Measurements from ENCODE around the gene TMEM18. TPM values are rescaled to one million over a fixed set of nuclear protein-coding genes. Genes with fewer than 3 reads are reported as not detected.

Gene TMEM18
- total and polyA plus RNA-seq, 8 donors: 11.9 to 20.3 (median 15.1) TPM

GRCh38 chr2:674321-674985 lies 2.8 kb downstream of the TMEM18 start:
- Histone ChIP-seq H3K27me3 (no peaks in the 10 kb centered on the region), H3K4me1 (peaks cover 0 to 8% (median 0%) of the 10 kb centered on the region in 3 donors), H3K27ac (no peak overlapping the region), H3K36me3 (peaks cover 0 to 18% (median 6%) of the 10 kb centered on the region in 3 donors), H3K4me3 (no peak overlapping the region), H3K9me3 (no peaks in the 10 kb centered on the region)
- ATAC-seq (no peak), FAIRE-seq (no peak), DNase-seq (peak in 1 of 6 donors; percentile 27)
- 82 to 85% methylated on average over 9 of the region's 9 CpGs for WGBS, 2 donors
- intact Hi-C loops (cut with DNase I): no loop called here
- no peak for TF ChIP-seq CTCF (IDR thresholded peaks at IDR 0.05)

GRCh38 chr2:673615-674320 lies 3.4 kb downstream of the TMEM18 start:
- FAIRE-seq (no peak), ATAC-seq (no peak), DNase-seq (peak in 1 of 6 donors; percentile 38)
- H3K9me3 ChIP-seq: no peaks in the 10 kb centered on the region
- no peaks in the 10 kb centered on the region for H3K27me3 ChIP-seq
- intact Hi-C loops (cut with DNase I): no loop called here
- H3K4me1 ChIP-seq: peaks cover 0 to 8% (median 0%) of the 10 kb centered on the region in 3 donors
- H3K36me3 ChIP-seq: peaks cover 0 to 24% (median 11%) of the 10 kb centered on the region in 3 donors
- no peak overlapping the region for H3K4me3 ChIP-seq
- 78 to 81% methylated on average over 7 of the region's 7 CpGs for WGBS, 2 donors
- H3K27ac ChIP-seq: no peak overlapping the region
- TF ChIP-seq CTCF (IDR thresholded peaks at IDR 0.05): no peak

- WGBS, 2 donors: 83 to 87% methylated on average over 9 of the region's 9 CpGs
- no peak overlapping the region for H3K27ac ChIP-seq
- DNase-seq (peak in 1 of 6 donors; percentile 39), FAIRE-seq (no peak), ATAC-seq (no peak)
- no peaks in the 10 kb centered on the region for H3K9me3 ChIP-seq
- TF ChIP-seq CTCF (IDR thresholded peaks at IDR 0.05): no peak
- H3K36me3 ChIP-seq: peaks cover 0 to 32% (median 17%) of the 10 kb centered on the region in 3 donors
- intact Hi-C loops (cut with DNase I): no loop called here
- H3K4me1 ChIP-seq: peaks cover 0 to 3% (median 0%) of the 10 kb centered on the region in 3 donors
- no peak overlapping the region for H3K4me3 ChIP-seq
- no peaks in the 10 kb centered on the region for H3K27me3 ChIP-seq
These were observed 4.2 kb downstream of the TMEM18 start for GRCh38 chr2:673016-673415.

- WGBS, 2 donors: 95 to 96% methylated on average over 13 of the region's 13 CpGs
- Histone ChIP-seq H3K27ac (no peak overlapping the region), H3K4me1 (peaks cover 0 to 3% (median 0%) of the 10 kb centered on the region in 3 donors), H3K9me3 (no peaks in the 10 kb centered on the region), H3K36me3 (peaks cover 0 to 33% (median 17%) of the 10 kb centered on the region in 3 donors), H3K4me3 (no peak overlapping the region), H3K27me3 (no peaks in the 10 kb centered on the region)
- DNase-seq (peak in 1 of 6 donors; percentile 69), FAIRE-seq (no peak), ATAC-seq (no peak)
- TF ChIP-seq CTCF (IDR thresholded peaks at IDR 0.05): no peak
- intact Hi-C loops (cut with DNase I): no loop called here
These were observed 4.7 kb downstream of the TMEM18 start for GRCh38 chr2:672606-672905.
